ENCODE data around the gene MTUS2.

- TF ChIP-seq EZH2 (IDR thresholded peaks at IDR 0.05): no peak
- TF ChIP-seq CTCF (IDR thresholded peaks at IDR 0.05): no peak
Measured at GRCh38 chr13:29541400-29541799, 721.3 kb downstream of the MTUS2 start.

Measured in neural progenitor cell (in vitro differentiated cells).